IMR-90 (cell line): ENCODE data around the gene PGS1. TPM values are rescaled to one million over a fixed set of nuclear protein-coding genes. Genes with fewer than 3 reads are reported as not detected.
A peak's percentile ranks its signal among the peaks of the same experiment; 100 is the strongest.

Experiments
- CEBPB ChIP-seq: IDR thresholded peaks from 2 replicates; pipeline ENCODE4 v1.6.1; 2012; ENCODE audit warnings: low read depth, low read length, improper control_type of control experiment
- RAD21 ChIP-seq: IDR thresholded peaks from 2 replicates; pipeline ENCODE4 v1.6.1; 2012; ENCODE audit warnings: low read length, improper control_type of control experiment
- USF2 ChIP-seq: fragments of 150-350 bp; IDR thresholded peaks from 2 replicates; pipeline ENCODE4 v1.6.1; 2017; ENCODE audit warnings: mild to moderate bottlenecking, antibody characterized with exemption, low read length, low read depth
- polyA plus RNA-seq, 3 experiments: library from polyadenylated mRNA; depleted of rRNA; stranded (reverse); fragments of >200 nt; gene quantifications; 2 replicates each; pipeline ENCODE4 v1.2.3, GENCODE V29; 2012; ENCODE audit warnings: low replicate concordance in 1 of 3
- total RNA-seq: library from RNA; depleted of rRNA; stranded (reverse); fragments of >200 nt; gene quantifications from 2 replicates; pipeline ENCODE4 v1.2.3, GENCODE V29; 2012

Gene PGS1
- total and polyA plus RNA-seq, 2 of the 4 experiments (the other 2 are of a cell fraction) = 18.5 to 43.2 TPM

- TF ChIP-seq CEBPB (no peak), USF2 (0 out of 2 replicates have a peak, but pooled peaks have one; percentile 1), RAD21 (peak; percentile 91)
Measured at GRCh38 chr17:78360371-78361224, 17.9 kb upstream of the PGS1 start (continued).
